HG03097 (cell line): ENCODE measurements around the gene PLXNB2.
"Not testable (repeated sequence)": the region's sequence is repeated elsewhere in the genome, so short reads cannot be mapped to it uniquely, and the experiment has no call there.

Experiments
- ATAC-seq: cut with Tn5 transposase; IDR thresholded peaks from one replicate; pipeline ENCODE4 v1.9.1; 2021; ENCODE audit not compliant: unreplicated experiment, low FRiP score

PLXNB2 gene, protein sequence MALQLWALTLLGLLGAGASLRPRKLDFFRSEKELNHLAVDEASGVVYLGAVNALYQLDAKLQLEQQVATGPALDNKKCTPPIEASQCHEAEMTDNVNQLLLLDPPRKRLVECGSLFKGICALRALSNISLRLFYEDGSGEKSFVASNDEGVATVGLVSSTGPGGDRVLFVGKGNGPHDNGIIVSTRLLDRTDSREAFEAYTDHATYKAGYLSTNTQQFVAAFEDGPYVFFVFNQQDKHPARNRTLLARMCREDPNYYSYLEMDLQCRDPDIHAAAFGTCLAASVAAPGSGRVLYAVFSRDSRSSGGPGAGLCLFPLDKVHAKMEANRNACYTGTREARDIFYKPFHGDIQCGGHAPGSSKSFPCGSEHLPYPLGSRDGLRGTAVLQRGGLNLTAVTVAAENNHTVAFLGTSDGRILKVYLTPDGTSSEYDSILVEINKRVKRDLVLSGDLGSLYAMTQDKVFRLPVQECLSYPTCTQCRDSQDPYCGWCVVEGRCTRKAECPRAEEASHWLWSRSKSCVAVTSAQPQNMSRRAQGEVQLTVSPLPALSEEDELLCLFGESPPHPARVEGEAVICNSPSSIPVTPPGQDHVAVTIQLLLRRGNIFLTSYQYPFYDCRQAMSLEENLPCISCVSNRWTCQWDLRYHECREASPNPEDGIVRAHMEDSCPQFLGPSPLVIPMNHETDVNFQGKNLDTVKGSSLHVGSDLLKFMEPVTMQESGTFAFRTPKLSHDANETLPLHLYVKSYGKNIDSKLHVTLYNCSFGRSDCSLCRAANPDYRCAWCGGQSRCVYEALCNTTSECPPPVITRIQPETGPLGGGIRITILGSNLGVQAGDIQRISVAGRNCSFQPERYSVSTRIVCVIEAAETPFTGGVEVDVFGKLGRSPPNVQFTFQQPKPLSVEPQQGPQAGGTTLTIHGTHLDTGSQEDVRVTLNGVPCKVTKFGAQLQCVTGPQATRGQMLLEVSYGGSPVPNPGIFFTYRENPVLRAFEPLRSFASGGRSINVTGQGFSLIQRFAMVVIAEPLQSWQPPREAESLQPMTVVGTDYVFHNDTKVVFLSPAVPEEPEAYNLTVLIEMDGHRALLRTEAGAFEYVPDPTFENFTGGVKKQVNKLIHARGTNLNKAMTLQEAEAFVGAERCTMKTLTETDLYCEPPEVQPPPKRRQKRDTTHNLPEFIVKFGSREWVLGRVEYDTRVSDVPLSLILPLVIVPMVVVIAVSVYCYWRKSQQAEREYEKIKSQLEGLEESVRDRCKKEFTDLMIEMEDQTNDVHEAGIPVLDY (N-terminal part only)

GRCh38 chr22:50306753-50307749 lies at the start of gene PLXNB2:
PLXNB2 (minus strand) TSS chr22:50307646; CDS start chr22:50290584, 17,062 bp downstream.
- ATAC-seq: no peak

GRCh38 chr22:50357222-50357621 lies 49.8 kb upstream of the PLXNB2 start:
- ATAC-seq: no peak

DNA sequence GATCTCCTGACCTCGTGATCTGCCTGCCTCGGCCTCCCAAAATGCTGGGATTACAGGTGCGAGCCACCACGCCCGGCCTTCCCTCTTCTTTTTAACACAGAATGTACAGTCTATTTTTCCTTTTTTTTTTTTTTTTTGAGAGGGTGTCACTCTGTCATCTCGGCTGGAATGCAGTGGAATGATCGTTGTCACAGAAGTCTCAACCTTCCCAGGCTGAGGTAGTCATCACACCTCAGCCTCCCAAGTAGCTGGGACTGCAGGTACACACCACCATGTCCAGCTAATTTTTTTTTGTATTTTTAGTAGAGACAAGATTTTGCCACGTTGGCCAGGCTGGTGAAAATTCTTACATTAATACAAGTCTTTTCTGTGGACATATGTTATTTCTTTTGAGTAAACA lies 48.7 kb upstream of the PLXNB2 start:
- ATAC-seq: no peak

DNA sequence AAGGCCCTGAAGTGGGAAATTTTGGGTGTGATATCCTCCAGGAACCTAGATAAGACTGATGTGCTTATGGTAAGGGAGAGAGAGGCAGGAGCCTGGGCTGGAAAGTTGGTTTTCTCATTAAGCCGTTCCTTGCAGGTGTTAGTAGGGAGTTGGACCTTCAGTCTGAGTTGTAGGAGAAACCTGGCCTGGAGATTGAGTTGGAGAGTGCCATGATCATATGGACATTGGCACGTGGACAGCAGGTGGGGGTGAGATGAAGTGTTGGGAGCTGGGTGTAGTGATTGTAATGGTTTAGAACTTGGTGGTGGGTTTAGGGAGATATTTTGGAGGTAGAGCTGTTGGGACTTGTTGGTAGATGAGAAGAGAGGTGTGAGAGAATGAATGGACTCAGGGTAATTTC lies 40.6 kb upstream of the PLXNB2 start:
- ATAC-seq: no peak

DNA sequence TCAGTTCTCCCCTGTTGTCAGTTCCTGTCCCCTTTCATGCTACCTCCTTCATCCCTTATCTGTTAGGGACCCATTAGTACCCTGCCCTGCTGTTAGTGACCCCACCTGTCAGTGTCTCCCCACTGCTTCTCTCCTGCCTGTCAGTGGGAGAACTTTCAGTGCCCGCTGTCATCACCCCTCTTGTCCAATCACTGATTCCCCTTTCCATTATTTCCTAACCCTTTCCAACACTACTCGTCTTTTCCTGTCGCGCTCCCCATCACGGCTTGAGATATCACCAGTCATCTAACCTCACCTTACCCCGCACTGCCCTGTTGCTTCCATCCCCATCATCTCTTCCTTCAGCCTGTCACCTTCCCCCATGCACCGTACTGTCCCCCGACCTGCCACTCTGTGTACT lies 39.7 kb upstream of the PLXNB2 start:
- no peak for ATAC-seq

DNA sequence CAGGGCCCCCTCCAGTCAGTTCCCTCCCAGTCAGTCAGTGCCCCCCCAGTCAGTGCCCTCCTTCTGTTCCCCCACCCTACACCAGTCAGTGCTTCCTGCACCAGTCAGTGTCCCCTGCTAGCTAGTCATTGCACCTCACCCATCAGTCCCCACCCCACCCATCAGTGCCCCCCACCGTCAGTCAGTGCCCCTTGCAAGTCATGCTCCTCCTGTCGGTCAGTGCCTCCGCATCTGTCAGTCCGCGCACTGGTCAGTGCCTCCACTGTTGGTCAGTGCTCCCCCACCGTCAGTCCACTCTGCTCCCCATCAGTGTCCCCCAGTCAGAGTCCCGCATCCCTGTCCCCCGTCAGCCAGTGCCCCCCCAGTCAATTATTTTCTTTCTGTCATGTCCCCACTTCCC lies 39.0 kb upstream of the PLXNB2 start:
- ATAC-seq: no peak

GRCh38 chr22:50343541-50343935 lies 36.1 kb upstream of the PLXNB2 start:
- ATAC-seq: no peak

- ATAC-seq: peak; percentile 54
Measured at GRCh38 chr22:50342651-50343540, 35.5 kb upstream of the PLXNB2 start, which contains the start of gene PPP6R2. PPP6R2 (plus strand) TSS chr22:50343327; CDS start chr22:50393909, 50,582 bp downstream.

GRCh38 chr22:50341977-50342650 lies 34.7 kb upstream of the PLXNB2 start:
- ATAC-seq: peak; percentile 50

- no peak for ATAC-seq
Measured at GRCh38 chr22:50339945-50340879, 32.8 kb upstream of the PLXNB2 start.

DNA sequence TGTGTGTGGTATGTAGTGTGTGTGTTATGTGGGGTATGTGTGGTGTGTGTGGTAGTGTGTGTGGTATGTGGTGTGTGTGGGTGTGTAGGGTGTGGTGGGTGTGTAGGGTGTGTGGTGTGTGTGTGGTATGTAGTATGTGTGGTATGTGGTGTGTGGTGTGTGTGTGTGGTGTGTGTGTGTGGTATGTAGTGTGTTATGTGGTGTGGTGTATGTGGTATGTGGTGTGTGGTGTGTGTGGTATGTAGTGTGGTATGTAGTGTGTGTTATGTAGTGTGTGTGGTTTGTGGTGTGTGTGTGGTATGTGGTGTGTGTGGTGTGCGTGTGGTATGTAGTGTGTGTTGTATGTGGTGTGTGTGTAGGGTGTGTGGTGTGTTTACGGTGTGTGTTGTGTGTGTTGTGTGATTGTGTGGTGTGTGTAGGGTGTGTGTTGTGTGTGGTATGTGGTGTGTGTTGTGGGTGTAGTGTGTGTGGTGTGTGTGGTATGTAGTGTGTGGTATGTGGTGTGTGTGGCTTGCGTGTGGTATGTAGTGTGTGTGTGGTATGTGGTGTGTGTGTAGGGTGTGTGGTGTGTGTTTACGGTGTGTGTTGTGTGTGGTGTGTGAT lies 31.5 kb upstream of the PLXNB2 start:
- no peak for ATAC-seq

DNA sequence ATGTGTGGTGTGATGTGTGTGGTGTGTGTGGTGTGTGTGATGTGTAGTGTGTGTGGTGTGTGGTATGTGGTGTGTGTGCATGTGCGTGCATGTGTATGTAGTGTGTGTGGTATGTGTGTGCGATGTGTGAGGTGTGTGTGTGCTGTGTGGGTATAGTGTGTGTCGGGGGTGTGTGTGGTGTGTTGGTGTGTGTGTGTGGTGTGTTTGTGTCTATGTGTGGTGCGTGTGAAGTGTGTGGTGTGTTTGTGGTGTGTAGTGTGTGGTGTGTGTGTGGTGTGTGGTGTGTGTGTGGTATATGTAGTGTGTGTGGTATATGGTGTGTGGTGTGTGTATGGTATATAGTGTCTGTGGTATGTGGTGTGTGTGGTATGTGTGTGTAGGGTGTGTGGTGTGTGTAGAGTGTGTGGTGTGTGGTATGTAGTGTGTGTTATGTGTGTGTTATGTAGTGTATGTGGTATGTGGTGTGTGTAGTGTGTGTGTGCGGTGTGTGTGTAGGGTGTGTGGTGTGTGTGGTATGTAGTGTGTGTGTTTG lies 30.7 kb upstream of the PLXNB2 start:
- ATAC-seq: no peak

DNA sequence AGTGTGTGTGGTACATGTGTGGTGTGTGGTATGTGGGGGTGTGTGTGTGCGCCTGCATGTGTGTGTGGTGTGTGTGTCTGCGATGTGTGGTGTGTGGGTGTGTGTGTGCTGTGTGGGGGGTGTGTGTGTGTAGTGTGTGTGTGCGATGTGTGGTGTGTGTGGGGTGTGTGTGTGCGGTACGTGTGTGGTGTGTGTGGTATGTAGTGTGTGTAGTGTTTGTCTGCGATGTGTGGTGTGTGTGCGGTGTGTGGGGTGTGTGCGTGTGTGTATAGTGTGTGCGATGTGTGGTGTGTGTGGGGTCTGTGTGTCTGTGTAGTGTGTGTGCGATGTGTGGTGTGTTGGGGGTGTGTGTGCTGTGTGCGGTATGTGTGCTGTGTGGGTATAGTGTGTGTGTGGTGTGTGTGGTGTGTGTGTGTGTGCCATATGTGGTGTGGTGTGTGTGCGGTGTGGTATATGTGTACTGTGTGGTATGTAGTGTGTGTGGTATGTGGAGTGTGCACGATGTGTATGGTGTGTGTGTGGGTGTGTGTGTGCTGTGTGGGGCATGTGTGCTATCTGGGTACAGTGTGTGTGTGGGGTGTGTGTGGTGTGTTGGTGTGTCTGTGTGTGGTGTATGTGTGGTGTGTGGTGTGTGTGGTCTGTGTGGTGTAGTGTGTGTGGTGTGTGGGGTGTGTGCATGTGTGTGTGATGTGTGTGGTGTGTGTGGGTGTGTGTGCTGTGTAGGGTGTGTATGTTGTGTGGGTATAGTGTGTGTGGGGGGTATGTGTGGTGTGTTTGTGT lies 30.0 kb upstream of the PLXNB2 start:
- no peak for ATAC-seq

- not testable (repeated sequence) for ATAC-seq
Measured at GRCh38 chr22:50334433-50334832, 27.0 kb upstream of the PLXNB2 start.

GRCh38 chr22:50329236-50329635 lies 21.8 kb upstream of the PLXNB2 start:
- no peak for ATAC-seq

- ATAC-seq: no peak
Measured at GRCh38 chr22:50327711-50328019, 20.2 kb upstream of the PLXNB2 start.
